Posterior vena cava (tissue), 2 donors: ENCODE data around the gene MRPS18A. TPM values are rescaled to one million over a fixed set of nuclear protein-coding genes. Genes with fewer than 3 reads are reported as not detected.

ENCODE experiments used
- DNase-seq: peaks from one replicate; pipeline ENCODE4 v3.0.0-alpha.2; 2020; ENCODE audit warnings: low spot score
- intact Hi-C, 2 donors: fragments of 100-400 bp; cut with DNase I; formaldehyde crosslinking; loops; one replicate each; pipeline versions ENCODE4 v1.14.1 to v1.14.2; 2022 to 2023
- total RNA-seq, 2 donors: library from RNA; stranded (reverse); fragmentation: NEBNext Ultra II Directional; extraction: Animal tissue kit (Norgen Biotek cat#: 25700); gene quantifications; one replicate each; pipeline ENCODE4 v1.2.1, GENCODE V29; 2021
- donor health status: DM: yes; HTN: yes; CAD: no.
- donor health status: DM: yes; HTN: yes; CAD: no.

MRPS18A gene
- total RNA-seq, 2 donors from 2014 or later, result 25.4 to 28.2 TPM

DNA sequence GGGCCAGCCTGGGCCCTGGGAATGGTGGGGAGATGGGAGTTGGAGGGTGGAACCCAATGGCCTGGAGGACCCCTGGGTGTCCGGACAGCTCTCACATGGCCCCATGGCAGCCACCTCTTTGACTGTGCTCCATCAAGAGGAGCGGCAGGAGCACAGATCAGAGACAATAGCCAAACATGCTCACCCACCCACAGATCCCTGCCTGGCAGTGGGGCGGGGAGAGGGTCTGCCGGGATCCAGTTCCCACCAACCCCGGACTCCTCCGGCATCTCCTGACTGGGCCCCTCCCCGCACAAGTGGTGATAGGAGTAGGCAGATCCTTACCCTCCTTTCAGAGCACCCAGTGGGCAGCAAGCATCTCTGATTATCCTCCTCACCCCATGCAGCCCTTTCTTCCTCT is 31.9 kb upstream of the MRPS18A start:
- intact Hi-C loops, result no loop called here
- peak; percentile 32 for DNase-seq

DNA sequence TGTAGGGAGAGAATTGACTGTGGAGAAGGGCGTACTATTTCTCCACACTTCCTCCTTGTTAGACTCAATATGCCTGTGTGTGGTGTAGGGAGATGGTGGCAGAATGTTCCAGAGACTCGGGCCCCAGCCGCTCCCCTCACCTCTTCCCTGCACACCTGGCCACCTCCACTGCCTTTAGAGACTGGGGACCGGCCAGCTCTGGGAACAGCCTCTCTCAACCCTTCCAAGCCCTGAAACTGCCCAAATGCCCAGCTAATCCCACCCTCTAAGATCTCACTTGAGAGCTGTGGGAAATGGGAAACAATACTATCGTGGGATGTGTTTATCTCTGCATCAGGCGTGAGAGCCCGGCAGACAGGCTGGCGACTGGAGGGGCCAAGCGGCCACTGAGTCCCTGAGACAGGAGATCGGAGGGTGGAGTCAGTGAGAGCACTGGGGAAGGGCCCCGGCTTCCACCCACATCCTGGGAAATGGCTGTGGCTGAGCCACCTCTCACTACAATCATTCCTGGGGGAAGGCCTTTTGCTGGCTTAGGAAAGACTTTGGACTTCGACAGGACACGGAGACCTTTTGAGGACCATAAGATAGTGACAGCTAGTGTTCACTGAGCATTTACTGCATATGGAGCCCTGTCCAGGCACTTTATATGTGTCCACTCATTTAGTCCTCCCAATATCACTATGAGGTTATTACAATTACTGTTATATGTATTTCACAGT is 31.0 kb upstream of the MRPS18A start:
- peak; percentile 38 for DNase-seq
- intact Hi-C loops, result no loop called here

DNA sequence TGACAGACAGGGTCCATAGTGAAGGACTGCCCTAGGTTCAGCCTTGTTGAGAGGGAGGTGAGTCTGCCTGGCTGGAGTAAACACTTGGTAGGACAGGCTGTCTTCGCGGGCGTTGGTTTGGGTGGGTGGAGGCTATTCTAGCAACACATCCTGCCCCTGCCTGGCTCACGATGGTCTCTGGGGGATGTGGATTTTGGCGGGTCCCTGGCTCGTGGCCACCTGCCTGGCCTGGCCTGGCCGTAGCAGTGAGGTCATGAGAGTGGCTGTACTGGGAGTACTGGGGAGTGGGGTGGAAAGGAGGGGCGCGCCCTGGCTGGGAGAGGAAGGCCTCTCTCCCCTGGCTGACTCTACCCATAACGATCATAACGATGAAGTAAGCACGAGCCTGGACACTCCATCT is 30.2 kb upstream of the MRPS18A start:
- DNase-seq, result peak; percentile 90
- intact Hi-C loops, result no loop called here

DNA sequence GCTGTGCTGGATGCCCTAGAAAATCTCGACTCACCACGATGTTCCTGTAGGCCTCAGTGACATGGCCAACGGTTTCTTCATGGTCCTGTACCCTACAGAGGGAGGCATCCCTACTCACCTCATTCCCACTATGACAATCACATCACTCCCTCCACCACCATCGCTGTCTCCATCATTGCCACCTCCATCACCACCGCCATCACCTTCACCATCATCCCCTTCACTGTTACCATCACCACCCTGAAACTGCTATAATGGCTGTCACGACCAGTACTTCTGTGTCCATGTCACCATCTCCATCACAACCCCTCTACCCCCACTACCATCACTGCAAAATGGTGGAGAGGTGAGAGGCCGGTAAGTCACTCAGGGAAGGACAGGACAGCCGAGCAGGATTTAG is 29.8 kb upstream of the MRPS18A start:
- intact Hi-C loops, result no loop called here
- DNase-seq, result peak; percentile 44

DNA sequence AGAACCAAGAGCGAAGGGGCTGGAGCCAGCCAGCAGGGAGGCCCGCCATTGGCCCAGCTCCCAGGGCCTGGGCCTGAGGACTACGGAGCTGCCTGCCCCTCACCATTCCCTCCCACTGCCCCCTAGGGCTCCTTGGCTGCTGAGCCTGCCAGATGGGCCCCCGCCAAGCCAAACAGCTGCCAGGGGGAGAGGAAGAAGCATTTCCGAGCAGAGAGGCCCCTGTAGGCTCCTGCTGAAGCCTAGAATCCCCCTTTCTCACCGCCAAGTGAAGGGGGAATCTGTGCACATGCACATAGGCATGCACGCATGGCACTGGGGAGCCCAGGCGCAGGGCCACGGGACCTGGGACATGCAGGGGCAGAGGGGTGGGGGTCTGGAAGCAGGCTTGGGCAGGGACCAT is 28.5 kb upstream of the MRPS18A start:
- intact Hi-C loops, result no loop called here
- DNase-seq, result peak; percentile 74

DNA sequence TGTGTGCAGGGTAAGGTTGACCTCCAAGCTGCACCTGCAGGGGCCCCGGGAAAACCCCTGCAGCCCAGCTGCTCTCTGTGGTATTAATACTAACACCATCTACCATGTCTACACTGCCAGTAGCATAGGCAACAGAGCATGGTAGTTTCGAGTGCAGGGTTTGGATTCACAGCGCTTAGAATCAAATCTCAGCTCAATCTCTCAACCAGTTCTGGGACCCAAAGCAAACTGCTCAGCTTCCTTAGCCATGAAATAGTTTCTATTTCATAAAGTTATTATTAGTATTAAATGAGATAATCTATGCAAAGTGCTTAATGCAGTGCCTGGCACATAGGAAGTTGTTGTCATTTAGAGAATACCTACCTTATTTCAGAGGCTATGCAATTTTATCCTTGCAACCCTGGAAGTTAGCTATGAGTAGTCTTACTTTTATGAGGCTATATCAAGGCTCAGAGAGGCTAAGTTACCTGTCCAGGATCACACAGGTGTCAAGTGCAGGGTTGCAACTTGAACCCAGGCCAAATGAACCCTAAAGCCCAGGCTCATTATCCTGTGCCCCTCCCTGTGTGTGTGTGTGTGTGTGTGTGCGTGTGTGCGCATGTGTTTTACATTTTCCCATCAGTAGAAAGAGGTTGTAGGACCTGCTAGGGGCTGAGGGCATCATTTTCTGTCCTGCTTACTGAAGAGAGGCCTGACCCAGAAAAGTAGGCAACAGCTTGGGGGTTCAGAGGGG is 27.6 kb upstream of the MRPS18A start:
- intact Hi-C loops, result no loop called here
- no peak for DNase-seq

DNA sequence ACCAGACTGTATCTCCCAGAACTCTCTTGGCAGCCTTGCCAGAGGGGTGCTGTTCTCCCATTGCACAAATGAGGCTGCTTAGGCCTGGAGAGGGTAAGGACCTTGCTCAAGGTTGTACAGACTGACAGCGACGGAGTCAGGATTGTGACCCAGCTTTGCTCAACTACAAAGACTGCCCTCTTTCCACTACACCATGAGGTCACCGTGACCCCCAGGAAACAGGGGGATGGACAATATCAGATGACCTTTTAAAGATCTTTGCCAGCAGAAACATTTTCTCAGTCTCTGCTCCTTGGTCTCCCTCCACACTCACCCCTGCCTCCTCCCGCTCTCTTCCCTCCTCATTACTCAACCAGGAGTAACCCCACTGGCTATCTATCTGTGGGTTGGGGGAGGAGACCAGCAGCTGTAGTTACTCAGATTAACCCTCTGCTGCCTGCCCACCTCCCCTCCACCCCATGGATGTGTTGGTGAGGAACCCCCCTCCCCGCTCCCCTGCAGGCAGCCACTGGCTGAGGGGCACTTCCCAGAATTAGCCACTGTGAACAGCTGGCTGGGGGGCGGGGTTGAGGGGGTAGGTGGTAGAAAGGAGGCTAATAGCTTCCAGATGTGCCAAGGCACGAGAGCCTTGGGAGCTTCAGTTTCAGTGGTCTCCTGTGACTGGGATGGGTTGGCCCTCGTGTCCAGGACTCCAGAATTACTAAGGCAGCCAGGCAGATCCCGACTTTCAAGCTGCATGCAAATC is 26.9 kb upstream of the MRPS18A start:
- peak; percentile 77 for DNase-seq
- intact Hi-C loops, result no loop called here

DNA sequence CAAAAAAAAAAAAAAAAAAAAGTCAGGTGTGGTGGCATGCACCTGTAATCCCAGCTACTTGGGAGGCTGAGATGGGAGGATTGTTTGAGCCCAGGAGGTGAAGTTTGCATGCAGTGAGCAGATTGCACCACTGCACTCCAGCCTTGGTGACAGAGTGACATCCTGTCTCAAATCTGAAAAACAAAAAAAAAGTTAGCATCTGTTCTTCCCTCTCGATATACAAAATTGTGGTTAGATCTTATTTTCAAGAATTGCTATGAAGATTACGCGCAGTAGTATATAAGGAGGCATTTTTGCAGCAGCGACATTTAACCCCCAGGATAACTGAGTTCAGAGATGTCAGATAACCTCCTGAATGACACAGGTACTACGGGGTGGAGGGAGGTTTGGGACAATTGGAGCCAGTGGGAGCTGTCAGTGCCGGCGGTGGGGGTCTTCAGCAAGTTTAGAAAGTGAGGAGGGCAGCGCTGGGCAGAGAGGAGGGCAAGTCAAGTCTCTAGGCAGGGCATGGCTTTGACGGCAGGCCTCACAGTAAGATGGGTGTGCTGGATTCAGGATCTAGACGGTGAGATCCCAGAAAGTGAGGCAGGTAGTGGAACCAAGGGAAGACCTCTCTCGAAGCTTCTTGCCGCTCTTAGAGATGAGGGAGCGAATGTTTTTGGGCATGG is 26.2 kb upstream of the MRPS18A start:
- peak; percentile 52 for DNase-seq

DNA sequence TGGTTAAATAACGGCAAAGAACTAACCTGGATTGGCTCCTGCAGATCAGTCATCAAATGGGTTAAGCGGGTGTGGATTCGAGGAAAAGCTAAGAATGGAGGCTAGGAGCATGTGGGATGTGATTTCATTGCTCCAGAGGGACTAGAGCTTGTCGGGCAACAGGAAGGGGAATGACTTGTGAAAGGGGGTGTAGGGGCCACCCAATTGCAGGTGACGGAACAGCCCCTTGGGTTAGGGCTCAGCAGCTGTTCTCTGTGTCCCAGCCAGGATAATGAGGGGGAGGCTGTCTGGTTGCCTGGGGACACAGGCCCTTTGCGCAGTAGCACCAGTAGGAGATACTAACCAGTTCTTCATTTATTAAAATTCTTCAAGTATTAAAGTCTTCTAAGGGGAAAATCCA is 25.0 kb upstream of the MRPS18A start:
- intact Hi-C loops, result no loop called here
- DNase-seq, result peak; percentile 28

More for the DNA sequence above, 26.2 kb upstream of the MRPS18A start:
- intact Hi-C loops, result no loop called here

DNA sequence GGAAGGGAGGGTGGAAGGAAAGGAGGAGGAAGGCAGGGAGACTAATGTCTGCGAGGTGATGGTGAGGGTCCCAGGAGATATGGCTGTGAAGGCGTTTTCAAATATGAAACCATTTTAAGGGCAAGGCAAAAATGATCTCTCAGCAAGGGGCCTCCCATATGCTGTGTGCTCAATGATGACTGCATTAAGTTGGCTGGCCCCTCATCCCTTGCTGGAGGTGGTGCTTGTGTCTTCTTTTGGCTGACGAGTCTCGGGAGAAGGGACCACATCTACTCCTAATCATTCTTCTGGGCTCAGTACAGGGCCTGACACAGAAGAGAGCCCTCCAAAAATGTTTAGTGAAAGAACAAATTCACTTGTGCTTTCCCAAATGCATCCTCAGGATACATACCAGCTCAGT is 23.0 kb upstream of the MRPS18A start:
- no peak for DNase-seq
- intact Hi-C loops, result no loop called here

DNA sequence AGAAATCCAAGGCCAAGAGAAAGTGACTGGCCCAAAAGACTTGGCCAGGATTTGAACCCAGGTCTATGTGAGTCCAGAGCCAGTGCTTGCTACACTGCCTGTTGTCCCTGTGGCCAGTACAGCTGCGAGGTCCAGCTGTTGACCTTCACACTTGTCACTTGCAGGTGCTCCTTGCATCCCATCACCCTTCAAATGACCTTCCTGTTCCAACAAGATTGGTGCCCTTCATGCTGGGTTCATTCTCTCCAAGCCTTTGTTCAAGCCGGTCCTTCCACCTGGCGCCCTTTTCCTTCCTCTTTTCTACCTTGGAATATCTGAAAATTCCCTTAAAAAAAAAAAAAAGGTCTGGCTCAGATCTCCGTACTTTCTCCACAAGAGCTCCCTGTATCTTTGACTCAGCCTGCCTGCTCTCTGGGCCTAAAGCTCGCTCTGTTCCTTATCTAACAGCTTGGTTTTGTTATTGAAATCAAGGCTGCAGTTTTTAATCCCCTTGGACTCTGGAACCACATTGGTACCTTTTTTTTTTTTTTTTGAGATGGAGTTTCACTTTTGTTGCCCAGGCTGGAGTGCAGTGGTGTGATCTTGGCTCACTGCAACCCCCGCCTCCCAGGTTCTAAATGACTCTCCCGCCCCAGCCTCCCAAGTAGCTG is 22.2 kb upstream of the MRPS18A start:
- intact Hi-C loops, result loop anchor here in 1 of 2 donors (10.0 kb wide), 1 partner anchor 555 kb away; no protein-coding TSS in a partner anchor
- peak; percentile 20 for DNase-seq

DNA sequence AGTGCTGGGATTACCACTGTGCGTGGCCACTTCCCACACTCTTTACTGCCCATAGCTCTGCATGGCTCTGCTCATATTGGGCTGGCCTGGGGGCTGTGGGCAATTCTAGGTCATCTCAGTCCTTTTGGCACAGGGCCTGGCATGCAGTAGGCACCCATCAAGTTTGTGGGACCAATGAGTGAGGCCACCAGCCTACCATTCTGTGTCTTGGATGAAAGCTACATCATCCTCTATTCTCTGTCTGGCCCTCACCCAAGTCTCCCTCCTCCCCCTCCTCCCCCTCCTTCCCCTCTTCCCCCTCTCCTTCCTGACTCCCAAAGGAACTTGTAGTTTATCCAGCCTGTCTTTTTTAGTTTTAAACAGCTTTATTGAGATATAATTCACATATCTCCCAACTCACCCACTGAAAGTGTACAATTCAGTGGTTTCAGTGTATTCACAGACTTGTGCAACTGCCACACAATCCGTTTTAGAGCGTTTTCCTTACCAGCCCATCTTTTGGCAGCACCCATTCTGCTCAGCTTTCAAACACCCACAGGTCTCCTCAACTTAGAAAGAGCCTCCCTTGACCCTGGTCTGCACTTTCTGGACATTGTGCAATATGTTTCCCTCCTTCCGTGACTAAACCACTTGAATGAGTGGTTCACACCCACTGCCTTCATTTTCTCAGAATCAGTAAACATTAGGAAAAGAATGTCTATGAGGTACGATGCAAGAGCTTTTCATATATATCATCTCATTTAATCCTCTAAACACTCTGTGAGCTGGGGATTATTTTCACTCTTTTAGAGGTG is 21.5 kb upstream of the MRPS18A start:
- DNase-seq, result peak; percentile 61
- intact Hi-C loops, result loop anchor here in 1 of 2 donors (10.0 kb wide), 1 partner anchor 554 kb away; no protein-coding TSS in a partner anchor

DNA sequence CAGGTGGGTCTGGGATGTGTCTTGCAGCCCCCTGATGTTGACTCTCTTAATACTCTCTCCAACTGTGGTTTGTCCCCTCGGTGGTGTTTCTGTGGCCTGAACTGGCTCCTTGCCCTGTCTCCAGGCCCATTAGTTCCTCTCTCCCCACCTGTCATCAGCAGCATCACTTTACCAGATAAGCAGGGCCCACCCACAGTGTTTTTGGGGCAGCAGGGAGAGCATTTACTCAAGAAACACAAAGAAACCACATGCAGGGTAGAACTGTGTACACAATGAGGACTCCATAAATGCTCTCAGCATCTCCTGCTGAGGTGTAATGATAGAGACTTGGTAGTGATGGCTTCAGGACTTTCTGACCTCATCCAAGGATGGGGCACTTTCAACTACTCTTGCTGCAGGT is 20.2 kb upstream of the MRPS18A start:
- intact Hi-C loops, result loop anchor here in 1 of 2 donors (10.0 kb wide), 1 partner anchor 553 kb away; no protein-coding TSS in a partner anchor
- peak; percentile 30 for DNase-seq

DNA sequence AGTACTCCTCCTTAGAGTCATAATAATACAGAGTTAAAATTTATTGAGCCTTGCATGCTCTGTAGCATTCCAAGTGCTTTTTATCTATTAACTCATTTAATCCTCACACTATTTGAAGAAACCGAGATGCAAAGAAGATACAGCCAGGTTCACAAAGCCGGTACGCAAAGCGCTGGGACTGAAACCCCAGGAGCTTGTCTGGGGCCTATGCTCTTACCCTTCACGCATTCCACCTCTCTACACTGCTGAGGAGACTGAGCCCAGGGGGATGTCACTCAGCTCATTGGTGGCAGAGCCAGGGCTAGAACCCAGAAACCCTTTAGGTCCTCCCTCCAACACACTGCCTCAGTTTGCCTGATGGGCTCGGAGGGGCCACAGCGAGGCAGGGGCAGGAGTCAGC is 19.7 kb upstream of the MRPS18A start:
- peak; percentile 22 for DNase-seq
- intact Hi-C loops, result loop anchor here in 1 of 2 donors (10.0 kb wide), 1 partner anchor 552 kb away; no protein-coding TSS in a partner anchor

DNA sequence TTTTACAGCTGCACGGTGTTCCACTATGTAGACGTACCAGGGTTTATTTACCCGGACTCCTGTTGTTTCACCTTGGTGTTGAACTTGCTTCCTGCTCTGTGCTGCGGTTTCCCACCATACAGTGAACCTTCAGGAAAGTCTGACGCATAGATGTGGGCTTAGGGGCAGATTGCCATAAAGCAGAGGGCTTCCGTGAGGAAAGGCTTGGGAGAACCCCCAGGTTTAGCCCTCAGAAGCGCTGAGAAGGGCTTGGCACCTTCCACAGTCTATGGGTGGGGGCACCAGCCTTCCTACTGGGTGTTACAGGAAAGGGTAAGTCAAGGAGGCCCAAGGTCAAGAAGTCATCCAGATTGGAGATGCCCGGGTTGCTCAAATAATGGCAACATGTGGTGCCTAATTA is 19.2 kb upstream of the MRPS18A start:
- intact Hi-C loops, result loop anchor here in 1 of 2 donors (10.0 kb wide), 1 partner anchor 552 kb away; no protein-coding TSS in a partner anchor
- DNase-seq, result peak; percentile 78

DNA sequence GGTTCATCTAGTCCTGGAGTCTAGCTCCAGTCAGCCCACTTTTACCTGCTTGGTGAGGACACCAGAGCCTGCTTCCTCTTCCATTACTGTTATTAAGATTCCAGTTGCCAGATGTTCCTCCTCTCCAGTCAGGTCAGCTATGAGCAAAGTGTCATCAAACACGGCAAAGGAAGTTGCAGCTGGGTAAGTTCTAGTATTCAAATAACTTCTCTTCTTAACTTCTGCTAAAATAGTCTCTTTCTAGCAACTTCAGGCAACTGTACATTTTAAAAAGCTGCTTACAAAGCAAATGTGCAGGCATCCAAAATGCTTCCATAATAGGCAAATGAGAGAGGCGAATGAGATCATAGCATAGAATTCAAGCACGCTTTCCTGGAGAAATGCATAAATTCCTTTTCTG is 18.4 kb upstream of the MRPS18A start:
- intact Hi-C loops, result loop anchor here in 1 of 2 donors (10.0 kb wide), 1 partner anchor 551 kb away; no protein-coding TSS in a partner anchor
- no peak for DNase-seq

DNA sequence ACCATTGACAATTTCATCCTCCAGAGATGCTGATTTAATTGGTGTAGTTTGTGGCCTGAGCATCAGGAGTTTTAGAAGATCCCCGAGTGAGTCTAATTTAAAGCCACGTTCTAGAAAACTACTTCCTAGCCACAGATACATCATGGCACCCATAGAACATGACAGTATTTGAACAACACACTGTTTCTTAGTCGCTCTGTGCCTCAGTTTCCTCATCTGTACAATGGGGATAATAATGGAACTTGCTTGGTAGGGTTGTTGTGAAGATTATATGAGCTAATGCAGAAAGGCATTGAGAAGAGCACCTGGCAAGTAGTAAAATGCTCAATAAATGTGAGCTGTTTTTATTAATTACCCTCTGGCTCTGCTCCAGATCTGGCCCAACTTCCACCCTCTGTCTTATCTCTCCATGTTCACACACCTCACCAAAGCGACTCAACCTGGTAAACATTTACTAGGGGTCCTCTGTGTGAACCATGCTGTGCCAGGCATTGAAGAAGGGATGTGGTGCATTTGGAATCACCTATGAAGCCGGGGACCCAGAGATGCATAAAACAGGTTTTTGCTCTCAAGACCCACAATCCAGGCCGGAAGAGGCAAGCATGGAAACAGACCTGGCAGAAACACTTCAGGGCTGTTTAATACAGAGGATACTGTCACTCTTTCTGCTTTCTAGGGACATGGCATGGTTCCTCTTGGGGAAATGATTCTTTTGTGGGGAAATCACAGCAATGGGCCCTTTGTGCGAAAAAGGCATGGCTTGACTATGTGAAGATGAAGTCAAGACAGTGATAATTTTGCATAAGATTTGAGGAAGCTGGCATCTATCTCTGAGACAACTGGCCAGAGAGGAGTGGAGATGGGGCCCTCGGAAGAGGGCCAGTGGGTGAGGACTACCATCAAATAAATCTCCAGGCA is 16.2 kb upstream of the MRPS18A start:
- intact Hi-C loops, result loop anchor here in 1 of 2 donors (10.0 kb wide), 1 partner anchor 549 kb away; no protein-coding TSS in a partner anchor
- DNase-seq, result peak; percentile 54
